ENCODE results near the gene PAWR. TPM values are rescaled to one million over a fixed set of nuclear protein-coding genes. Genes with fewer than 3 reads are reported as not detected.

PAWR gene
- total and polyA plus RNA-seq, 2 donors from 2014 or later, result 30.7 to 69.2 TPM

- Histone ChIP-seq H3K27me3 (ENCODE audit: control insufficient read depth, insufficient read depth, low read length) (no peaks in the 10 kb centered on the region), H3K4me3 (ENCODE audit: low read length in 3 of 3) (no peak overlapping the region), H3K9me3 (ENCODE audit: control insufficient read depth in 2 of 3, insufficient read depth in 1 of 3, low read length in 3 of 3) (no peaks in the 10 kb centered on the region), H3K36me3 (ENCODE audit: control insufficient read depth in 2 of 3, insufficient read depth in 3 of 3, low read length in 3 of 3) (no peaks in the 10 kb centered on the region), H3K27ac (ENCODE audit: low read depth in 2 of 2, low read length in 2 of 2) (no peak overlapping the region), H3K4me1 (ENCODE audit: control insufficient read depth in 2 of 3, insufficient read depth in 2 of 3, low read depth in 1 of 3, low read length in 3 of 3) (peaks cover 0 to 35% (median 0%) of the 10 kb centered on the region in 3 donors), H3K9ac (ENCODE audit: low read length in 3 of 3) (no peak overlapping the region)
- DNase-seq (no peak), FAIRE-seq (no peak)
- no peak for TF ChIP-seq CTCF (IDR thresholded peaks at IDR 0.05; ENCODE audit: borderline replicate concordance, extremely low read depth, insufficient read depth)
- intact Hi-C loops (cut with DNase I), result no loop called here
These were observed 8.2 kb downstream of the PAWR start for GRCh38 chr12:79682593-79682992.

GRCh38 chr12:79681008-79681590, 9.7 kb downstream of the PAWR start:
- DNase-seq, result no peak
- no peaks in the 10 kb centered on the region for H3K36me3 ChIP-seq (ENCODE audit: control insufficient read depth in 2 of 3, insufficient read depth in 3 of 3, low read length in 3 of 3)
- H3K27me3 ChIP-seq (ENCODE audit: control insufficient read depth, insufficient read depth, low read length), result no peaks in the 10 kb centered on the region
- H3K4me1 ChIP-seq (ENCODE audit: control insufficient read depth in 2 of 3, insufficient read depth in 2 of 3, low read depth in 1 of 3, low read length in 3 of 3), result peaks cover 0 to 34% (median 0%) of the 10 kb centered on the region in 3 donors
- no peak for FAIRE-seq
- H3K9ac ChIP-seq (ENCODE audit: low read length in 3 of 3), result no peak overlapping the region
- H3K4me3 ChIP-seq (ENCODE audit: low read length in 3 of 3), result no peak overlapping the region
- TF ChIP-seq CTCF (IDR thresholded peaks at IDR 0.05; ENCODE audit: borderline replicate concordance, extremely low read depth, insufficient read depth), result no peak
- intact Hi-C loops (cut with DNase I), result no loop called here
- H3K27ac ChIP-seq (ENCODE audit: low read depth in 2 of 2, low read length in 2 of 2), result no peak overlapping the region
- H3K9me3 ChIP-seq (ENCODE audit: control insufficient read depth in 2 of 3, insufficient read depth in 1 of 3, low read length in 3 of 3), result no peaks in the 10 kb centered on the region

- FAIRE-seq, result no peak
- DNase-seq, result no peak
- no peak overlapping the region for H3K27ac ChIP-seq (ENCODE audit: low read depth in 2 of 2, low read length in 2 of 2)
- H3K9me3 ChIP-seq (ENCODE audit: control insufficient read depth in 2 of 3, insufficient read depth in 1 of 3, low read length in 3 of 3), result no peaks in the 10 kb centered on the region
- no peak overlapping the region for H3K4me3 ChIP-seq (ENCODE audit: low read length in 3 of 3)
- intact Hi-C loops (cut with DNase I), result no loop called here
- no peak overlapping the region for H3K9ac ChIP-seq (ENCODE audit: low read length in 3 of 3)
- H3K4me1 ChIP-seq (ENCODE audit: control insufficient read depth in 2 of 3, insufficient read depth in 2 of 3, low read depth in 1 of 3, low read length in 3 of 3), result peaks cover 0 to 26% (median 0%) of the 10 kb centered on the region in 3 donors
- no peaks in the 10 kb centered on the region for H3K36me3 ChIP-seq (ENCODE audit: control insufficient read depth in 2 of 3, insufficient read depth in 3 of 3, low read length in 3 of 3)
- no peak for TF ChIP-seq CTCF (IDR thresholded peaks at IDR 0.05; ENCODE audit: borderline replicate concordance, extremely low read depth, insufficient read depth)
- H3K27me3 ChIP-seq (ENCODE audit: control insufficient read depth, insufficient read depth, low read length), result no peaks in the 10 kb centered on the region
These were observed 10.7 kb downstream of the PAWR start for GRCh38 chr12:79680051-79680450.

- TF ChIP-seq CTCF (IDR thresholded peaks at IDR 0.05; ENCODE audit: borderline replicate concordance, extremely low read depth, insufficient read depth), result no peak
- FAIRE-seq, result no peak
These were observed 12.5 kb downstream of the PAWR start for GRCh38 chr12:79678306-79678705.

More at GRCh38 chr12:79678306-79678705, 12.5 kb downstream of the PAWR start:
- H3K9ac ChIP-seq (ENCODE audit: low read length in 3 of 3), result no peak overlapping the region
- DNase-seq, result no peak
- H3K27me3 ChIP-seq (ENCODE audit: control insufficient read depth, insufficient read depth, low read length), result no peaks in the 10 kb centered on the region
- H3K4me3 ChIP-seq (ENCODE audit: low read length in 3 of 3), result no peak overlapping the region
- no peaks in the 10 kb centered on the region for H3K36me3 ChIP-seq (ENCODE audit: control insufficient read depth in 2 of 3, insufficient read depth in 3 of 3, low read length in 3 of 3)
- H3K9me3 ChIP-seq (ENCODE audit: control insufficient read depth in 2 of 3, insufficient read depth in 1 of 3, low read length in 3 of 3), result no peaks in the 10 kb centered on the region
- intact Hi-C loops (cut with DNase I), result no loop called here
- H3K27ac ChIP-seq (ENCODE audit: low read depth in 2 of 2, low read length in 2 of 2), result no peak overlapping the region
- peaks cover 0 to 26% (median 0%) of the 10 kb centered on the region in 3 donors for H3K4me1 ChIP-seq (ENCODE audit: control insufficient read depth in 2 of 3, insufficient read depth in 2 of 3, low read depth in 1 of 3, low read length in 3 of 3)

All from kidney (tissue), 14 donors.